CD14-positive monocyte (primary cell): ENCODE results near the gene CERKL. TPM values are rescaled to one million over a fixed set of nuclear protein-coding genes. Genes with fewer than 3 reads are reported as not detected.

Experiments used
- DNase-seq, 3 donors: peaks; one replicate each; pipeline ENCODE4 v3.0.0-alpha.2; 2011 to 2022
- H2AFZ ChIP-seq: 2 replicates; pipeline ENCODE4 v1.6.0; 2012; ENCODE audit warnings: mild to moderate bottlenecking, low read depth, low read length, inconsistent platforms; ENCODE audit not compliant: insufficient read depth, poor library complexity, severe bottlenecking
- H3K27ac ChIP-seq, 2 donors: 1 replicate in 1 of 2; 2 replicates in 1 of 2; pipeline ENCODE4 v1.5.1; 2012 to 2013; ENCODE audit warnings: low read length in 2 of 2, control low read depth in 1 of 2, inconsistent platforms in 1 of 2, low read depth in 1 of 2, mild to moderate bottlenecking in 1 of 2
- H3K27me3 ChIP-seq, 2 donors: one replicate each; pipeline versions ENCODE4 v1.6.0 to v1.6.1; 2011 to 2013; ENCODE audit warnings: low read length in 2 of 2; ENCODE audit not compliant: control insufficient read depth in 2 of 2, insufficient read depth in 2 of 2
- H3K36me3 ChIP-seq, 2 donors: replicated peaks in 1 of 2; 1 replicate in 1 of 2; 2 replicates in 1 of 2; pipeline versions ENCODE4 v1.5.1 to v1.6.1; 2012 to 2013; ENCODE audit warnings: low read length in 2 of 2, control low read depth in 1 of 2, inconsistent platforms in 1 of 2, mild to moderate bottlenecking in 1 of 2; ENCODE audit not compliant: insufficient read depth in 2 of 2, control insufficient read depth in 1 of 2
- H3K4me1 ChIP-seq, 2 donors: 1 replicate in 1 of 2; 2 replicates in 1 of 2; pipeline versions ENCODE4 v1.5.1 to v1.6.1; 2012 to 2013; ENCODE audit warnings: low read length in 2 of 2, control low read depth in 1 of 2, inconsistent platforms in 1 of 2, mild to moderate bottlenecking in 1 of 2, moderate library complexity in 1 of 2; ENCODE audit not compliant: insufficient read depth in 2 of 2, control insufficient read depth in 1 of 2
- H3K4me2 ChIP-seq: replicated peaks from 2 replicates; pipeline ENCODE3; 2012; ENCODE audit warnings: low read length, moderate library complexity, mild to moderate bottlenecking; ENCODE audit not compliant: poor library complexity, severe bottlenecking; ENCODE audit errors: extremely low read depth
- H3K4me3 ChIP-seq, 3 experiments: fragments of 200-600 bp in 1 of 3; sonication (generic) in 1 of 3; replicated peaks in 1 of 3; 1 replicate in 2 of 3; 2 replicates in 1 of 3; pipeline ENCODE4 v1.5.1; 2011 to 2013; ENCODE audit warnings: low read length in 3 of 3, mild to moderate bottlenecking in 3 of 3, control low read depth in 2 of 3, low read depth in 2 of 3, inconsistent platforms in 1 of 3, moderate library complexity in 1 of 3
- H3K79me2 ChIP-seq: 2 replicates; pipeline ENCODE4 v1.6.0; 2012; ENCODE audit warnings: mild to moderate bottlenecking, control low read depth, inconsistent platforms, low read length, moderate library complexity; ENCODE audit not compliant: insufficient read depth
- H3K9ac ChIP-seq: 2 replicates; pipeline ENCODE4 v1.6.0; 2017; ENCODE audit warnings: low read length, mild to moderate bottlenecking; ENCODE audit not compliant: insufficient read depth, poor library complexity, severe bottlenecking
- H3K9me3 ChIP-seq, 2 donors: replicated peaks in 1 of 2; 1 replicate in 1 of 2; 2 replicates in 1 of 2; pipeline versions ENCODE4 v1.5.1 to v1.6.1; 2012 to 2013; ENCODE audit warnings: low read length in 2 of 2, control low read depth in 1 of 2; ENCODE audit not compliant: control insufficient read depth in 1 of 2, insufficient read depth in 1 of 2
- H4K20me1 ChIP-seq: 2 replicates; pipeline ENCODE4 v1.6.0; 2012; ENCODE audit warnings: mild to moderate bottlenecking, low read length, control low read depth, moderate library complexity; ENCODE audit not compliant: insufficient read depth
- H3K27ac Mint-ChIP-seq, 7 donors: one replicate each; pipeline ENCODE4 v1.8.0; 2020; ENCODE audit warnings: mild to moderate bottlenecking in 7 of 7, mixed read lengths in 7 of 7, moderate library complexity in 6 of 7, inconsistent platforms in 2 of 7
- H3K27me3 Mint-ChIP-seq, 3 donors: one replicate each; pipeline ENCODE4 v1.8.0; 2021 to 2022; ENCODE audit warnings: low read depth in 3 of 3, mild to moderate bottlenecking in 3 of 3, mixed read lengths in 3 of 3, moderate library complexity in 3 of 3, inconsistent platforms in 1 of 3
- H3K36me3 Mint-ChIP-seq, 2 donors: one replicate each; pipeline ENCODE4 v1.8.0; 2020; ENCODE audit warnings: mixed read lengths in 2 of 2, inconsistent platforms in 1 of 2, mild to moderate bottlenecking in 1 of 2
- H3K4me1 Mint-ChIP-seq: one replicate; pipeline ENCODE4 v1.8.0; 2020; ENCODE audit warnings: mild to moderate bottlenecking, mixed read lengths
- H3K4me3 Mint-ChIP-seq, 2 donors: one replicate each; pipeline ENCODE4 v1.8.0; 2020; ENCODE audit warnings: mild to moderate bottlenecking in 2 of 2, mixed read lengths in 2 of 2, moderate library complexity in 1 of 2
- H3K9me3 Mint-ChIP-seq, 7 donors: one replicate each; pipeline ENCODE4 v1.8.0; 2020 to 2022; ENCODE audit warnings: mixed read lengths in 7 of 7, mild to moderate bottlenecking in 6 of 7, moderate library complexity in 6 of 7, inconsistent platforms in 2 of 7
- WGBS: methylation state at CpG from one replicate; pipeline ENCODE4 v1.1.5; 2013; ENCODE audit warnings: missing lambda C conversion rate; ENCODE audit not compliant: insufficient coverage; 5-methylcytosine and 5-hydroxymethylcytosine counted together
- intact Hi-C, 2 donors: fragments of 100-400 bp; cut with micrococcal nuclease; formaldehyde crosslinking; loops; one replicate each; pipeline versions ENCODE4 v1.15.0 to v1.15.1; 2023
- polyA plus RNA-seq, 3 donors: library from polyadenylated mRNA; depleted of rRNA in 1 of 3; unstranded in 2 of 3; stranded (reverse) in 1 of 3; fragments of 300-500 nt in 2 of 3; fragments of >200 nt in 1 of 3; fragmentation: Illumina TruSeq in 2 of 3; gene quantifications; 1 replicate in 2 of 3; 2 replicates in 1 of 3; pipeline ENCODE4 v1.2.3, GENCODE V29; 2012 to 2021
- TF ChIP-seq, protein P1 (sequence below): fragments of 200-600 bp; IDR thresholded peaks from one replicate; pipeline ENCODE4 v1.8.0; 2022; ENCODE audit warnings: antibody characterized with exemption, mild to moderate bottlenecking

CERKL gene
- polyA plus RNA-seq, 3 donors = 0.12 to 16.3 (median 8.6) TPM

DNA sequence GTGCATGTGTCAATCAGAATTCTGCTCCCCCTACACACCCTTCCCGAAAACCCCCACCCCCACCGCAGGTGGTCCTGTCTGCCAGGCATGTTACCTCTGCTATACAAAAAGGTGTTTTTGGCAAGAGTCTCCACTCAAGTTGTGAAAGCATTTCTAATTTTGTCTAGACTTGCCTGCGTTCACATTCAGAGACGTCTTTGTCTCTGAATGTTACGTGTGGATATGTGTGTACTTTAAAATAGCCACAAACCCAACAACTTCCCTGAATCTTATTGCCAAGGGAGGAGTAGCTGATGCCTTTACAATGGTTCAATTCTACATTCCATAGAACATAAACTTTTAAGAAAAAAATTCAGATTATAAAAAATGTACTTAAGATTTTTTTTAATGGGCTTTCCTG, 133.1 kb downstream of the CERKL start:
- WGBS = no CpG with 5 or more reads among the region's 5 CpGs
- peaks cover 74 to 79% of the 10 kb centered on the region in 2 donors for H3K36me3 Mint-ChIP-seq
- H3K27me3 Mint-ChIP-seq = no peaks in the 10 kb centered on the region
- Histone ChIP-seq H3K36me3 (peaks cover 95 to 100% of the 10 kb centered on the region in 2 donors), H3K4me2 (no peak overlapping the region), H3K27ac (no peak overlapping the region), H3K4me1 (no peaks in the 10 kb centered on the region), H4K20me1 (peaks cover 38% of the 10 kb centered on the region), H3K79me2 (no peaks in the 10 kb centered on the region), H3K4me3 (no peak overlapping the region), H3K9me3 (no peaks in the 10 kb centered on the region), H3K27me3 (no peaks in the 10 kb centered on the region), H2AFZ (no peak overlapping the region), H3K9ac (no peak overlapping the region)
- TF ChIP-seq, protein P1, sequence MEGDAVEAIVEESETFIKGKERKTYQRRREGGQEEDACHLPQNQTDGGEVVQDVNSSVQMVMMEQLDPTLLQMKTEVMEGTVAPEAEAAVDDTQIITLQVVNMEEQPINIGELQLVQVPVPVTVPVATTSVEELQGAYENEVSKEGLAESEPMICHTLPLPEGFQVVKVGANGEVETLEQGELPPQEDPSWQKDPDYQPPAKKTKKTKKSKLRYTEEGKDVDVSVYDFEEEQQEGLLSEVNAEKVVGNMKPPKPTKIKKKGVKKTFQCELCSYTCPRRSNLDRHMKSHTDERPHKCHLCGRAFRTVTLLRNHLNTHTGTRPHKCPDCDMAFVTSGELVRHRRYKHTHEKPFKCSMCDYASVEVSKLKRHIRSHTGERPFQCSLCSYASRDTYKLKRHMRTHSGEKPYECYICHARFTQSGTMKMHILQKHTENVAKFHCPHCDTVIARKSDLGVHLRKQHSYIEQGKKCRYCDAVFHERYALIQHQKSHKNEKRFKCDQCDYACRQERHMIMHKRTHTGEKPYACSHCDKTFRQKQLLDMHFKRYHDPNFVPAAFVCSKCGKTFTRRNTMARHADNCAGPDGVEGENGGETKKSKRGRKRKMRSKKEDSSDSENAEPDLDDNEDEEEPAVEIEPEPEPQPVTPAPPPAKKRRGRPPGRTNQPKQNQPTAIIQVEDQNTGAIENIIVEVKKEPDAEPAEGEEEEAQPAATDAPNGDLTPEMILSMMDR = no peak
- intact Hi-C loops = loop anchor here in 1 of 2 donors (10.0 kb wide), 1 partner anchor 1231 kb away; no protein-coding TSS in a partner anchor
- peak overlapping the region in 1 of 7 donors; percentile 0 for H3K27ac Mint-ChIP-seq
- no peaks in the 10 kb centered on the region for H3K4me1 Mint-ChIP-seq
- no peak for DNase-seq
- H3K9me3 Mint-ChIP-seq = no peaks in the 10 kb centered on the region
- H3K4me3 Mint-ChIP-seq = no peak overlapping the region

DNA sequence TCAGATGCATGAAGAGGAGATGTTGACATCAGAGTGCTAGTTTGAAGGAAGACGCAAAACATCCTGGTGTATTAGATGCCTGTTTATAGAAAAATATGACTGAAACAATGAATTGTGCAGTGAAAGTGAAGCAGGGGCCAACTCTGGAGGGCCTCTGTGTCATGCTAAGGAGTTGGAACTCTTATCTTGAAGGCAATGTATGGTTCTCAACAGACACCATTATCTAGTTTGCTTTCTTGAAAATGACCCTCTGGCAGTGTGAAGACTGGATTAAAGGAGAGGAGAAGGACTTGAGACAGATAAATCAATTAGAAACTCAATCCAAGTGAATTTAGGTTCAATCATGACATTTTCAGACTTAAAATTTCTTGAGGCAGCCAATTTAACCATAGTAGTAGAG, 136.7 kb downstream of the CERKL start:
- peak overlapping the region in 1 of 7 donors; percentile 16 for H3K27ac Mint-ChIP-seq
- H3K36me3 Mint-ChIP-seq = peaks cover 64 to 75% of the 10 kb centered on the region in 2 donors

More for the DNA sequence above, 136.7 kb downstream of the CERKL start:
- H3K4me2 ChIP-seq = no peak overlapping the region
- no peaks in the 10 kb centered on the region for H3K27me3 Mint-ChIP-seq
- peaks cover 46% of the 10 kb centered on the region for H4K20me1 ChIP-seq
- intact Hi-C loops = loop anchor here in 1 of 2 donors (10.0 kb wide), 1 partner anchor 1235 kb away; no protein-coding TSS in a partner anchor
- H3K4me3 ChIP-seq = no peak overlapping the region
- no peaks in the 10 kb centered on the region for H3K79me2 ChIP-seq
- H3K4me1 ChIP-seq = no peaks in the 10 kb centered on the region
- H3K27me3 ChIP-seq = no peaks in the 10 kb centered on the region
- H3K4me3 Mint-ChIP-seq = no peak overlapping the region
- no peak overlapping the region for H3K27ac ChIP-seq
- TF ChIP-seq, protein P1 = no peak
- H3K4me1 Mint-ChIP-seq = no peaks in the 10 kb centered on the region
- no peaks in the 10 kb centered on the region for H3K9me3 ChIP-seq
- peaks cover 86 to 96% of the 10 kb centered on the region in 2 donors for H3K36me3 ChIP-seq
- WGBS = 83% methylated on average over 1 of the region's 1 CpG
- H3K9me3 Mint-ChIP-seq = no peaks in the 10 kb centered on the region
- no peak overlapping the region for H3K9ac ChIP-seq
- DNase-seq = no peak
- no peak overlapping the region for H2AFZ ChIP-seq
